Activated T-helper 1 cell treated with anti-CD3 and anti-CD28 coated beads, Interleukin-2, amount 50 U/mL, for 16 hours (primary cell): Measurements from ENCODE around the gene CD300LG.
"Not testable (repeated sequence)": the region's sequence is repeated elsewhere in the genome, so short reads cannot be mapped to it uniquely, and the experiment has no call there.

Experiments
- DNase-seq, 2 donors: peaks; one replicate each; pipeline ENCODE4 v3.0.0-alpha.2; 2020; ENCODE audit warnings: low read depth in 1 of 2, low spot score in 1 of 2

CD300LG gene

GRCh38 chr17:43877451-43878155, 30.6 kb downstream of the CD300LG start:
- DNase-seq: no peak

- peak; percentile 43 to 55 for DNase-seq
Observed at GRCh38 chr17:43878260-43879175, 31.5 kb downstream of the CD300LG start.

- DNase-seq: no peak
Observed at GRCh38 chr17:43879723-43880419, 32.9 kb downstream of the CD300LG start.

GRCh38 chr17:43880420-43880991, 33.5 kb downstream of the CD300LG start:
- peak in 1 of 2 donors; percentile 24 for DNase-seq

GRCh38 chr17:43881181-43881580, 34.2 kb downstream of the CD300LG start:
- DNase-seq: no peak

GRCh38 chr17:43881758-43882505, 35.0 kb downstream of the CD300LG start:
- DNase-seq: no peak

GRCh38 chr17:43882761-43883415, 35.9 kb downstream of the CD300LG start:
- no peak for DNase-seq

- DNase-seq: no peak
Observed at GRCh38 chr17:43888548-43888947, 41.6 kb downstream of the CD300LG start.

- no peak for DNase-seq
Observed at GRCh38 chr17:43890240-43890639, 43.3 kb downstream of the CD300LG start.

- DNase-seq: no peak
Observed at GRCh38 chr17:43891851-43892646, 45.1 kb downstream of the CD300LG start.

GRCh38 chr17:43892647-43892952, 45.6 kb downstream of the CD300LG start:
- no peak for DNase-seq

- DNase-seq: not testable (repeated sequence)
Observed at GRCh38 chr17:43894494-43894893, 47.5 kb downstream of the CD300LG start.

- DNase-seq: no peak
Observed at GRCh38 chr17:43897831-43898230, 50.9 kb downstream of the CD300LG start.

GRCh38 chr17:43898446-43898845, 51.5 kb downstream of the CD300LG start:
- DNase-seq: no peak

GRCh38 chr17:43900183-43900857, 53.3 kb downstream of the CD300LG start:
- peak; percentile 55 to 71 for DNase-seq

GRCh38 chr17:43900858-43901754, 54.1 kb downstream of the CD300LG start:
- no peak for DNase-seq

GRCh38 chr17:43901861-43902589, 55.0 kb downstream of the CD300LG start:
- DNase-seq: no peak
